HL-60 (cell line): ENCODE measurements around the gene PDK2.

Source experiments
- DNase-seq, 2 experiments: peaks; one replicate each; pipeline ENCODE4 v3.0.0-alpha.2; 2010 to 2020; ENCODE audit warnings: low read depth in 1 of 2, low spot score in 1 of 2
- H3K27ac ChIP-seq: fragments of 250-450 bp; sonication (Bioruptor Pico); replicated peaks from 2 replicates; pipeline ENCODE4 v1.5.1; 2020; ENCODE audit warnings: mild to moderate bottlenecking, moderate library complexity
- H3K27me3 ChIP-seq: fragments of 250-450 bp; sonication (Bioruptor Pico); 2 replicates; pipeline ENCODE4 v1.5.1; 2021; ENCODE audit warnings: mild to moderate bottlenecking, moderate library complexity; ENCODE audit not compliant: insufficient read depth, poor library complexity, severe bottlenecking
- H3K4me3 ChIP-seq: replicated peaks from 2 replicates; pipeline ENCODE4 v1.5.1; 2011; ENCODE audit warnings: mild to moderate bottlenecking, control low read depth, low read length; ENCODE audit not compliant: insufficient read depth
- CTCF ChIP-seq: IDR thresholded peaks from one replicate; pipeline ENCODE4 v1.5.1; 2011; ENCODE audit warnings: low read length, control low read depth, inconsistent platforms; ENCODE audit not compliant: insufficient read depth
- GABPA ChIP-seq: IDR thresholded peaks from 2 replicates; pipeline ENCODE4 v1.6.1; 2012; ENCODE audit warnings: low read depth
- POLR2AphosphoS5 ChIP-seq: IDR thresholded peaks from 2 replicates; pipeline ENCODE4 v1.6.1; 2012; ENCODE audit warnings: low read depth
- REST ChIP-seq: IDR thresholded peaks from 2 replicates; pipeline ENCODE4 v1.6.1; 2012; ENCODE audit warnings: low read depth; ENCODE audit not compliant: insufficient replicate concordance
- SPI1 ChIP-seq: IDR thresholded peaks from 2 replicates; pipeline ENCODE4 v1.6.1; 2012; ENCODE audit warnings: low read depth, mild to moderate bottlenecking, borderline replicate concordance

PDK2 gene

GRCh38 chr17:50047083-50047482 lies 48.1 kb upstream of the PDK2 start:
- TF ChIP-seq POLR2AphosphoS5: no peak
- TF ChIP-seq SPI1: no peak
- no peak for TF ChIP-seq GABPA
- TF ChIP-seq REST: no peak
- TF ChIP-seq CTCF: no peak
- H3K27ac ChIP-seq: no peak overlapping the region

DNA sequence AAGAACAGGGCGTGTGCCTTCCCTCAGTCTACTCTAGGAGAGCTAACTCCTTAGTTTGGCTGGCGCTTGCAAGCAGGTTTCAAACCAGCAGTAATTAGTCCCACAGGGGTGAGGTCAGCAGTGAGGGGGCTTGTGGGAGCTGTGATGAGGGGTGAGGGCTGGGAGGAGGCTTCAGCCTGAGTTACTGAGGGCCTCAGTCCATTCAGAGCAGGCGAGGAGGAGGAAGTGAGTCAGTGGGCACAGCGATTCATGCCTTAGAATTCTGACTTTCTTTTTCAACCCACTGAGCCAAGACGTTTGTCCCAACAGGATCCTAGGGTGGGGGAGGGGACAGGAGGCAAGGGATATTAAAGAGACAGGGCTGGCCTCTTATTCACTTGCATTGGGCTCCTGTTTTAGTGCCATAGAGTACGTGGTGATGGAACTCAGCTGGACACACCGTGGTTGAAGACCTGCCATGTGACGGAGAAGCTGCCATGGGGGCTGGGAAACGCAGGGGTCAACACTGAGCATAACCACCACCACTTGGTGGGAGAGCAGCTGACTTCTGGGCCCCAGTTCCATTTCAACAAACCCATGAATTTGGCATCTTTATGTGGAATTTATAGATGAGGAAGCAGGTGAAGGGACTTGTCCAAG lies 47.5 kb upstream of the PDK2 start:
- no peak overlapping the region for H3K27ac ChIP-seq
- H3K4me3 ChIP-seq: no peak overlapping the region
- no peak for DNase-seq
- H3K27me3 ChIP-seq: no peaks in the 10 kb centered on the region
- TF ChIP-seq CTCF: no peak
- no peak for TF ChIP-seq GABPA
- TF ChIP-seq POLR2AphosphoS5: no peak
- TF ChIP-seq SPI1: no peak
- TF ChIP-seq REST: no peak

More at GRCh38 chr17:50047083-50047482, 48.1 kb upstream of the PDK2 start:
- H3K4me3 ChIP-seq: no peak overlapping the region
- no peaks in the 10 kb centered on the region for H3K27me3 ChIP-seq
- no peak for DNase-seq

DNA sequence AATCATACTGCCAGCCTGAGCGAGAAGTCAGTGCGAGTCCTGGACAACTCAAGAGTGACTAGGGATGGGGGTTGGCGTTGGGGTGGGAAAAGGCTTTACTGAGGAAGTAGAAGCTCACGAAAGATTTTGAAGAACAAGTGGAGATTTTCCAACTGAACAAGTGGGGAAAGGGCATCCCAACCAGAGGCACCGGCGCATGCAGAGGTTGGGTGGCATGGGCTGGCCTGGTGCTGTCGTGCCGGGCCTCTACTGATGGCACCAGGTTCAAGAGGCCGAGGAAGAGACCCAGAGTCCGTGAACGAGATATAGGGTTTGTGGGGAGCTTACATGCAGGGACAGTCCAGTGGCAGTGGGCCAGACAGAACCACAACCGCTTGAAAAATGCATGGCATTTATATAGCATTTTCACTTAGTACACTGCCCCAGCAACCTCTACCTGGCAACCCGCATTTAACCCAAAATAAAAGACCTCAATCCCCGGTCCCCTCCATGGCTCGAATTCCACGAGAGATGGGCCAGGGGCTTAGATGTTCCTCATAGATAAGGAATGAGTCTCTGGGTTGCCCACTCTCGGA lies 46.9 kb upstream of the PDK2 start:
- Histone ChIP-seq H3K27me3 (peaks cover 5% of the 10 kb centered on the region), H3K27ac (no peak overlapping the region), H3K4me3 (no peak overlapping the region)
- TF ChIP-seq CTCF: no peak
- TF ChIP-seq POLR2AphosphoS5: no peak
- TF ChIP-seq REST: no peak
- no peak for TF ChIP-seq SPI1
- TF ChIP-seq GABPA: no peak
- DNase-seq: no peak
